HG02884 (cell line): ENCODE results near the gene DLEC1.
"Not testable (repeated sequence)": the region's sequence is repeated elsewhere in the genome, so short reads cannot be mapped to it uniquely, and the experiment has no call there.

ENCODE experiments used
- ATAC-seq: cut with Tn5 transposase; IDR thresholded peaks from one replicate; pipeline ENCODE4 v1.9.1; 2021; ENCODE audit warnings: mild to moderate bottlenecking, moderate library complexity; ENCODE audit not compliant: unreplicated experiment

The DLEC1 gene

DNA sequence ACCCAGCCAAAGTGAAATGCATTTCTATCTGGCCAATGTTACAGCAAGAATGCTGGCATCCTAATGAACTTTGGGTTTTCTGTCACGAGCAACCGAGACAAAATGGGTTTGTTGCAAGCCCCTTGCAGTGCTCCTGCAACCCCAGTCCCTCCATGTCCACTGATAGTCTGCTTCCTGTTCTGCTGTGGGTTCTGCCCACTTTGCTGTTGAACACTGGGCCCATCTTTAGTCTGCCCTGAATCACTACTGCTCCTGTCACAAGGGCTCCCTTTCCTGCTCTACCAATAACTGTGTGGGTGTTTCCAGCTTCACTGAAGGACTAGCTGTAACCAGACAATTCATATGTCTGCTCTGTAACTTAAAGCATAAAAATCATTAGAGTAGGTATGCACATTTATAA is 113.6 kb downstream of the DLEC1 start:
- no peak for ATAC-seq

DNA sequence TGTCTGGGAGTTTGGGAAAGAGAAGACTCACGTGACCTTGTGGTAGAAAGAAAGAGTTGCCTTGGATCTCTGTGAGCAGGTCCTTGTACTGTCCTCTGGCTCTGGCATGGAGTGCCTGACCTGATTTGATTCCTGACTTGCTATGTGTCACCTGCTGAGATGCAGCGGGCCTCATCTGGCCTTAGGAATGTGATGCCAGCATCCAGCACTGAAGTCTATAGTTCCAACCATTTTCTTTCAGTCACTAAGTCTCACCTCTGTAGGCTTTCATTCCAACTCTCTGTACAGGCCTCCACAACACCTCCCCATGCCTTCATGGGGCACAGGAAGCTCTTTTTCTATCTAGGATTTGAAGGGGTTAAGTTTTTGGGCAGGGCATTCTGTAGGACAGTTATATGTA is 114.2 kb downstream of the DLEC1 start:
- no peak for ATAC-seq

DNA sequence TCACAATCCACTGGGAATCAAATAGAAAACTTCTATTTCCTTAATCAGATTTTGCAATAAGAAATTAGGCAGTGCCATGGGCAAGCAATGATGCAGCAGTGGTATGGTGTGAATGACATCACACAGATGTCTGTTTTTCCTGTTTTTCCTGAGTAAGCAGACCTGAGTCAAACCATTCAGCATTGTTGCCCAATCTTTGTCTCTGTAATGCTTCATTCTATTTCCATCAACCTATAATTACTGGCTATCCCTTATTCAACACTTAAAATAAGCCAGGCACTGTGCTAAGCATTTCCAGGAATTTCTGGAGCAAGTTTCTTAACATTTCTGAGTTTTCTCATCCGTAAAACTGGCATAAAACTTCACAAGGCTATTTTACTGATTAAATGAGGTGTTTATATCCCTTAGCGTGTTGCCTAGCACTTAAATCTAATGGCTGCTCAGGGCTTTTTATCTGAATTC is 115.1 kb downstream of the DLEC1 start:
- no peak for ATAC-seq

DNA sequence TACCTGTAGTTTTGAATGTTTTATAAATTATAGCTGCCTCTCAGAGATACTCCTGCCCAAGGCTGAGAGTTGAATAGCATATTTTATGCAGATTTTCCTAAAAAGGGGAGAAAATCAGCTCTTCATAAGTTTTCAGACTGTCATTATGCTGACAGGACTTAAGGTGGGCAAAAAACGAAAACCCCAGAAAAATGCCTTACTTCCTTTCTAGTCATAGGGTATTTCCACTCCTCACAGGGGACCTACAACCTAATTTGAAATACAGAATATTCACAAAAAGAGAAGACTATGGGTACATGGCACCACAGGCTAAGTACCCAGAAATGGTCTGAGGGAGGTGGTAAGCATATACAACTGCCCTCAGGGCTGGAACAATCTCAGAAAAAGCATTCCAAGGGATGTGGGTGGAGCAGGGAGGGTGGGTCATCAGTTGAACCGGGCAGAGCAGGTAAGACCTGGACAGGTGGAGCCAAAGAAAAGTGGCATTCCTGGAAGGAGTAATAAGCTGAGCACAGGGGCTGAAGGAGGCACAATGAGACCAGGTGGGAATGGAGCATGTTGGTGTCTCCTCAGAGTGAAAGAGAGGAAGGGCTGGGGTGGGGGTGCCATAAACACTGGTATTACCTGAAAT is 115.7 kb downstream of the DLEC1 start:
- ATAC-seq = no peak

DNA sequence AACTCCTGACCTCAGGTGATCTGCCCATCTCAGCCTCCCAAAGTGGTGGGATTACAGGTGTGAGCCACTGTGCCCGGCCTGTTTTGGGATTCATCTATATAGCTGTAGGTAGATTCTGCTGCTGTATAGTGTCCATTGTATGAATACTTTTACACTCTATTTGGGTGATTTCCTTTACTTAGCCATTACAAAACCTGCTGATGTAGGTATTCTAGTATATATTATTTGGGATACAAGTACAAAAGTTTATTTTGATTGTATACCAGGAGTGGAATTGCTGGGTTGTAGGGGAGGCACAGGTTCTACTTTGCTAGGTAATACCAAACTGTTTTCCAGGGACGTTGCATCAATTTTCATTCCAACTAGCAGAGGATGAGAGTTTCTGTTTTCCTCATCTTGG is 116.8 kb downstream of the DLEC1 start:
- no peak for ATAC-seq

DNA sequence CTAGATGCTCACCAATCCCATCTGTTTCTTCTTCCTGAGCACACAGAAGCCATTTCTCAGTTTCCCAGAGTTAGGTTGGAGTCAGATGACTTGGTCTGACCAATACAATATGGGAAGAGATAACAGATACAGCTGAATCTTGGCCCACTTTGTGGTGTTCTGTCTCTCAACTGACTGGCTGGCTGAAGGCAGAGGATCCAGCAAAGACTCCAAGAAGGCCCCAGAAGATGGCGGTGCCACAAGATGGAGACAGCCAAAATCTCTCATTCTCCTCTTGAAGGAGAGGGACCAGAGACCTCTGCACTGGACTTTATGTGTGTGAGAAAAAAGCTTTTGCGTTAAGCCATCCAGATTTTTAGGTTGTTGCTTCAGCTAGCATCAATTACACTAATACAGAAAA is 118.1 kb downstream of the DLEC1 start:
- no peak for ATAC-seq

DNA sequence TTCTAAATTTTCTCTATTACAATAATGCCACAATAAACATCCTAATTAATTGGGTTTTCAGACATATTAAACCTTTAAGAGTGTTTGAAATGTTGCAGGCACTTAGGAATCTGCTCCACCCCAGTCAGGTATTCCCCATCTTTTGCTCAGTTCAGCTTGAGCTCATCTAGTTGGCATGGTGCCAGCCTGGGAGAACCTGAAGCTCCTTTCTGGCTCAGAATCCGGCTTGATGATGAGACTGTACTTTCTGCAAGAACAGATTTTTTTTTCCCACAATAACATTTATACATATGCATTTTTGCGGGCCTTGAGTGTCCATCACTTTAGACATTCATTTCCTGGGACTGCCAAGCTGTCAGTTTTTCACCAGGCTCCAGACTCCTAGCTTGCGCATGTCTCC is 118.6 kb downstream of the DLEC1 start:
- no peak for ATAC-seq

DNA sequence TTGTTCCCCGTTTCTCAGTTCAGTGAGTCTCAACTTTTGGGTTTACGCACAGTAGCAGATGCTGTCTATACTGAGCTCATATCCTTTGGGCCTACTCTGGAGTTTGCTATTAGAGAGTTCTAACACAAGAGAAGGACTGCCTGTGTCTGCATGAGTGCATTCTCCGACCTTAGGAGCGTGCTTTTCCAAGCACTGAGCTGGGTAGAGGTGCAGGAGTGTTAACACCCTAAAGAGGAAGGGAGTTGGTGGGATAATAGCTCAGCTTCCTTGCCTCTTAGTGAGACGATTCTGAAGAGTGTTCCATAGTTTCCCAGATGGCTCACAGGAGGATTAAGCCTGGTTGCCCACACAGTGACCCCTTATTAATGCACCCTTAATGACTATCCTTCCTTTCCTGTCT is 119.5 kb downstream of the DLEC1 start:
- no peak for ATAC-seq

DNA sequence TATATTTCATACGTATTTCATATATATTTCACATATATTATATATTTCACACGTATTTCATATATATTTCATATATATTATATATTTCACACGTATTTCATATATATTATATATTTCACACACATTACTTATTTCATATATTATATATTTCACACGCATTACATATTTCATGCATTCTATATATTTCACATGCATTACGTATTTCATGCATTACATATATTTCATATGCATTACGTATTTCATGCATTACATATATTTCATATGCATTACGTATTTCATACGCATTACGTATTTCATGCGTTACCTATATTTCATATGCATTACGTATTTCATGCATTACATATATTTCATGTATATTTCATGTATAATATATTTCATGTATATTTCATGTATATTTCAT is 121.7 kb downstream of the DLEC1 start:
- not testable (repeated sequence) for ATAC-seq

DNA sequence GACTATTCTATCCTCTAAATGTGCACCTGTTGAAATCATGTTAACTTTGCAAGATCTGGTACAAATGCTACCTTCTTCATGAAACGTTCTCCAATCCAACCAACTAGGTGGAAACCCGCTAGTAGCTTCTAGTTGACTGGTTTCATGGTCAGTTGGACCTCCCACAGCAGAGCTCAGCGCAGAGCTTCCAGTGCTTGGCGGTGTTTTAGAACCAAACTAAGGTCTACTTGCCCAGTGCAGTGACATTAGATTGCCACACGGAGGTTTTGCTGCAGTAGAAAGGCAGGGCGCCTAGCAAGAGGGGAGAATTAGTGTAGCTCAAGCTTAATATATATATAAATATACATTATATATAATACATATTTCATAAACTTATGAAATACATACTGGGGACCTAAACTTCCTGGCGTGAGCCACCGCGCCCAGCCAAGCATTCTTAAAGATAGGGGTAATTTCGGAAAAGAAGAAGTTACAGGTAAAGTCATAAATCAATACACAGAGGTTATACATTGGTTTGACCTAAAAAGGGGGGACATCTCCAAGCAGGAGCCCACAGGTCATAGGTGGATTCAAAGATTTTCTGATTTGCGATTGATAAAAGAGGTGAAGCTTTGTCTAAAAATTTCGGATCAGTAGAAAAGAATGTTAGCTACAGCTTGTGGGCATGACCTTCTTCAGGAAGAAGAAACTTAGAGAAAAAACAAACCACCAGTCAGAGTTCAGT is 124.3 kb downstream of the DLEC1 start:
- ATAC-seq = no peak

DNA sequence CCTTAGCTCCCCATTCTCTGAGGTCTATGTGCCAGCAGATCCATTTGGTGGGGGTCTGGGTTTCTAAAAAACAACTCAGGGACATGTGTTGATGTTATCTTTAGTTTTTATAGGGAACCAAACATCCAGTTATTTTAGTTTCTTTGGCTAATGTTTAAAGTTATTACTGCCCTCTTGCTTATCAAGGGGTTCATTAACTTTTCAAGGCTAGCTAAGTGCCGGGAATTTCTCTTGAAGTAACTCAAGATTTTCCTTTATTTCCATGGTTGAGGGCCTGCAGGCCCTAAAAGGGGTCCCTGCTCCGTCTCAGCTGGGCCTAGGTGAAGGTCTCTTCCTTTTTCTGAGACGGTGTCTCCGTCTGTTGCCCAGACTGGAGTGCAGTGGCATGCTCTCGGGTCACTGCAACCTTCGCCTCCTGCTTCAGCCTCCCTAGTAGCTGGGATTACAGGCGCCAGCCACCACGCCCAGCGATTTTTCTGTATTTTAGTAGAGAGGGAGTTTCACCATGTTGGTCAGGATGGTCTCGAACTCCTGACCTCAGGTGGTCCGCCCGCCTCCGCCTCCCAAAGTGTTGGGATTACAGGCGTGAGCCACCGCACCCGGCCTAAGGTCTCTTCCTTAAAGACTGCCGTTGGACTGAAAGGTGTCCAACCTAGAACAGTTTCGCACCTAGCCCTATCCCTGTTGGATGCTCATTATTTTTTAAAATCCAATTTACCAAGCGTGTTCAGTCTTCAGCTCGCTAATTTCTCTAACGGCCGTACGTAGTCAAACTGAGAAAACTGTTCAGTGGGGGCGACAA is 125.0 kb downstream of the DLEC1 start:
- no peak for ATAC-seq

DNA sequence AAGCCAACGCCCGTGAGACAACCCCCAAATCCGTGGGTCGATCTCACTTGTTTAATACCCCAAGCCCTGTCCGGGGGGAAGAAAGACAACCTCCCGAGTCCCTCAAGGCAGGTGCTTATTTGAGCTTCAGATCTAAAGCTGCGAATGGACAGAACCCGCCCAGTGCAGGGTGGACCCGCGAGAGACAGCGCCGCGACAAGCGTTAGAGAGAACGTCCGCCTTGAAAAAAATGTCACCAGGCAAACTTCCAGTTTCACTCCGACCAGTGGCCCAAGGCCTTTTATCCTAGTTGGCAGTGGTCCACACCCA is 125.6 kb downstream of the DLEC1 start:
- ATAC-seq = peak; percentile 10

DNA sequence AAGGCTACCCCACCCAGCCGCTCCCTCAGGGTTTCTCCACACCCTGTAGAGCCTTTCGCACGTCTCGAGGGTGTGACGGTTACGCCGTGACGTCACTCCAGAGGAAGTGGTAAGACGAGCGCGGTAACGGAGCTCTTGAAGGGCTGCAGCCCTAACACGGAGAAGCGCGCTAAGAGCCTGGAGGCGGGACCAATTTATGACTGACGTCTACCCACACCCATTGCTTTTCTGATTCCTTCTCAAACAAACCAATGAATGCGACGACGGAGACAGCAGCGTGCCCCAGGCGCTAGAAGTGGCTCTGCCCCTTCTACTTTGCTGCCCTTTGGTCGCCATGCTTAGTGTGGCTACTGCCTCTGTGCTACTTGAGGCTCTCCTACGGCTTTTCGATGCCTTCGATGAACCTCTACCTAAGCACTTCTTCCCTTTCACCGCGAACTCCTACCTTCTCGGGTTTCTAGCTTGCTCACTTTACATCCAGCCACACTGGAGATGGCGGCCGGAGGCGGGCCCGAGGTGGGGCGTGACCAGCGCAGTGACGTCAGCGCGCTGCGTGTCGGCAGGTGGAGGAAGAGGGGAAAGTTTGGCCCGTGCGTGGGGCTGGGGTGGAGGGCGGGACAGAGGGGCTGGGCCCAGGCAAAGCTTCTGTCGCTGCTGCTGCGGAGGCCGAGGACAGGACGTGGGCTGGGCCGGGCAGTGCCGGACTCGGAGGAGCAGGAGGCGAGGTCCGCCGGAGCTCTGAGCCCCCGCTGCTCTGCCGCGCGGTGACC is 126.1 kb downstream of the DLEC1 start, which contains the start of gene OXSR1:
OXSR1 (plus strand) TSS at position 586 of the 770 bp plus-strand sequence. CDS start 340 bp downstream, outside the sequence.
- ATAC-seq = peak; percentile 88

DNA sequence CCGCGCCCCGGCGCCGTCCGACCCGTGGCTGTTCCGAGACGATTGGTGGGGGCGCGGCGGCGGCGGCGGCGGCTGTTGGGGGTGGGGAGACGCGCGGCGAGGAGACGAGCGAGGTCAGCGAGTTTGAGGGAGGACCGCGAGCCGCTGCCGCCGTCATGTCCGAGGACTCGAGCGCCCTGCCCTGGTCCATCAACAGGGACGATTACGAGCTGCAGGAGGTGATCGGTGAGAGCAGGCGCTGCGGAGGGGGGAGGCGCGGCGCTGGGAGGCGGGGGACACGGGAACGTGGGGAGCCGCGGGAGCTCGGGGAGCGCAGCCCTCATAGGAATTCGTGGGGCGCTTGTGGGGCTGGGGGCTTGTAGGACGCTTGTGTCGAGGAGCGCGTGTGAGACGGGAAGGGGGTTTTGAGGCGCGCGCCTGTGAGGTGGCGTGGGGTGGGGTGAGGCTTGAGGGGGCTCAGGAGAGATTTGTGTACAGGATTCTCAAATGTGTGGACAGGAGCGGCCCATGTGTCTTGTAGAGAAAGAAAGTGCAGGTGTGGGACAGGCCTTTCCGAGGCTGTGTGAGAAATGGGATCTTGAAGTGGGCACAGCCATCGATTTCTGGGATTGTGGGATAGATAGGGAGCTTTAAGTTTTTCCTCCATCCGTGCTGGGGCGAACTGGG is 126.8 kb downstream of the DLEC1 start:
- ATAC-seq = no peak

DNA sequence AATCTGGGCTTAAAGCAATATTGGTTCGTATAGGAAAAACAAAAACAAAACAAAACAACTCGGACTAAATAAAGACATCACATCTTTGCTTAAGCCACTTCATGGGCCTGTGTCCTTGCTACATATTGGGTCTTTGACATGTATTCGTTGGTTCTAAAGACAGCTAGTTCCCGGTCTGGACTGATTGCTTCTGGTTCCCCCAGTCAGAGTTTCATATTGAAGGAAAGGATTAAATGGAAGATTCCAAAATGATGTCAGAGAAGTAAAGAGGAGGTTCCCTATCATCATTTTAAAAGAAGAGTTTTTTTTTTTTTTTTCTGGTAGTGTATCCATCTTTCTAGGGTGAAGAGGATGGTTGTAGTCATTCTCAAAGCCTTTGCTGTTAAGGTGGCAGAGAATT is 128.6 kb downstream of the DLEC1 start:
- ATAC-seq = no peak

DNA sequence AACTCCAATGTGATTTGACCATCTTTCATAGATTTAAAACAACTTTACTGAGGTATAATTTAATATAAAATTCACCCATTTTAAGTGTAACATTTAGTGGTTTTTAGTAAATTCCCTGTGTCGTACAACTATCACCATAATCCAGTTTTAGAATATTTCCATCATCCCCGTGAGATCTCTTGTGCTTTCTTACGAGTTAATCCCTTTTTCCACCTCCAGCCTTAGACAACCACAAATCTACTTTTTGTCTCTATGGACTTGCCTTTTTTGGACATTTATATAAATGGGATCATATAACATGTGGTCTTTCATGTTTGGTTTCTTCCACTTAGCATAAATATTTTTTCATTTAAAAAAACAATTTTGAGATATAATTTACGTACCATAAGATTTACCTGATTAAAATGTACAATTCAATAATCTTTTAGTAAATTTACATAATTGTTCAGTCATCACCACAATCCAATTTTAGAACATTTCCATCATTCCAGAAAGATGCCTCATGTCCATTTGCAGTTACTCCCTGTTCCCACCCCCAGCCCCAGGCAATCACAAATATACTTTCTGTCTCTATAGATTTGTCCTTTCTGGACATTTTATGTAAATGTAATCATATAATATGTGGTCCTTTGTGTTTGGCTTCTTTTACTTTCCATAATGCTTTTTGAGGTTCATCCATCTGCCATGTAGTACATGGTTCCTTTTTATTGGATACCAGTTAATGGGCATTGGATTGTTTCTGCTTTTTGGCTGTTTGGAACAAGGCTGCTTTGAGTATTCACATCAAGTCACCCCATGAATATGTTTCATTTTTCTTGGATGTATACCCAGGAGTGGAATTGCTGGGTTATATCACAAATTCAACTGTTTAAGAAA is 129.4 kb downstream of the DLEC1 start:
- no peak for ATAC-seq

DNA sequence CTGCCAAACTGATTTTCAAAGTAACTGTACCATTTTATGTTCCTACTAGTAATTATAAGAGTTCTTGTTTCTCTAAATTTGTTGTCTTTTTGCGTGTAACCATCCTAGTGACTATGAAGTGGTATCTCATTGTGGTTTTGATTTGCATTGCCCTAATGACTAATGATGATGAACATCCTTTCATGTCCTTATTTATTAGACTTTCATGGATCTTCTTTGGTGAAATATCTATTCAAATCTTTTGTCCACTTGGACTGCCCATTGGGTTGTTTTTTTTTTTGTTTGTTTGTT is 130.0 kb downstream of the DLEC1 start:
- no peak for ATAC-seq

DNA sequence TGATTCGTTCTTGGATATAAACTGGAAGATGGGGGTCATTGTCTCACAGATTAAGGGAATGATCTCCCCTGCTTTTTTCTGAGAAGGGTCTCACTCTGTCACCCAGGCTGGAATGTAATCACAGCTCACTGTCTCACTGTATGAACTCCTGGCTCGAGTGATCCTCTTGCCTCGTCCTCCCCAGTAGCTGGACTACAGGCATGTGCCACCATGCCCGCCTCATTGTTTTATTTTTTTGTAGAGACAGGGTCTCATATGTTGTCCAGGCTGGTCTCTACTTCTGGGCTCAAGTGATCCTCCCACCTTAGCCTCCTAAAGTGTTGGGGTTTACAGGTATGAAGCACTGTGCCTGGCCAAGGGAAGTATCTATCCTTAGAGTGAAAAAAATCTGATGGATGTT is 131.7 kb downstream of the DLEC1 start:
- ATAC-seq = no peak

DNA sequence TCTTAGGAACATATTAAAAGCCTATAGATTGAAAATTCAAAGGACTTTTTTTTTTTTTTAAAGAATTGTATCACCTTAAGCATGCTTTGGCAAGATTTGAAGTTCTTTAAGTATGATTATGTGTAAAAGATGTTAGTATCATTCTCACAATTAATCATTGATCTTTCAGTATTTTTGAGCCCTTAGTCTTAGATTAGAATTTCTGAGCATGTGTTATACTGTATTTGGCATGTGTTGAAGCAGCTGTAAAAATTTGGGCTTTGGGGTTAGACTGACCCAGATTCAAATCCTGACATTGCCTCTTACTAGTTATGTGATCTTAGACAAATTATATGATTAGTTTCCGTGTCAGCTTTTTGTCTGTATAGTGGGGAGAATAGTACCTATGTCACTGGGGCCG is 132.6 kb downstream of the DLEC1 start:
- ATAC-seq = no peak
